HG03175 (cell line): Measurements from ENCODE around the gene METAP1.
"Not testable (repeated sequence)": the region's sequence is repeated elsewhere in the genome, so short reads cannot be mapped to it uniquely, and the experiment has no call there.

Experiments used
- ATAC-seq: cut with Tn5 transposase; IDR thresholded peaks from one replicate; pipeline ENCODE4 v1.9.1; 2021; ENCODE audit warnings: mild to moderate bottlenecking, moderate library complexity; ENCODE audit not compliant: unreplicated experiment

METAP1 gene

DNA sequence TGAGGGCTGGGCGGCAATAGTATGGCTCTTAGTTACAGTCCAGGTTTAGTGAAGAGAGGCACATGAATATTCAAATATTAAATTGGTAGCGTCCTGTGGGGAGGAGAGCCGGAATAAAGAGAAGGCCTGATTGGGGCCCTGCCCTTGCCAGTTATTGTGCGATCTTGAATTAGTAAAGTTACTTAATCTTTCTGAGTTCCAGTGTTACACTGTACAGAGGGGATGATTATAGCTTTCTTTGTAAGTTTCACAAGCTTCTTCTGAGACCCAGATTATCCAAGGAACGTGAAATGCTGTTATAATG, 1.2 kb downstream of the METAP1 start:
- ATAC-seq, result no peak

DNA sequence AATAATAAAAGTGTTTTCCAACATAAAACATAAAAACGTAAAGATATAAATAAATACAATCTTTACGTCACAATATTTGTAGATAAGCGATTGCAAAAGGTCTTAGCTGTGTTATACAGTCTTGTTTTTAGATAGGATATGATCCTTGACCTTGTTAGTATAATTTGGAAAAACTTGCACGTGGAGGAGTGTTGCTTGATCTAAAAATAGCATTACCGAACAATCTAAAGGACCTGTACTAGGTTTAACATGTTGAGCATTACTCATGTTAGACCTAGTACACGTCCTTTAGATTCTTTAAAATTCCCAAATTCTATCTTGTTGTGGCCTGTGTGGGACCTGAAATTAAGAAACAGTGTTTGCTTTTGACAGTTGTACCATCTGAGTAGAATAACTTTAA, 1.6 kb downstream of the METAP1 start:
- no peak for ATAC-seq

DNA sequence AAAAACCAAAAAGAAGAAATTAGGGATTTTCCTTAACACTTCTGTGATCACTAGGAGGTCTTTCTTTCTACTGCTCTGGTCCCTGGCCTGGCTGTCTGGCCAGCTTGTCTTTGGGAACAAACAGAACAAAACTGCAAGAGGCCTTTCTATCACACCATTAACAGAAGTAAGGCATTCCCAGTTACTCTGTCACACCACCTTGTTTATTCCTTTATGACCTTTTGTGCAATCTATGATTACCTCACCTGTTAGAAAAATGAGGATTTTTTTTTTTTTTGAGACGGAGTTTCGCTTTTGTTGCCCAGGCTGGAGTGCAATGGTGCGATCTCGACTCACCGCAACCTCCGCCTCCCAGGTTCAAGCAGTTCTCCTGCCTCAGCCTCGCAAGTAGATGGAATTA, 3.0 kb downstream of the METAP1 start:
- no peak for ATAC-seq

DNA sequence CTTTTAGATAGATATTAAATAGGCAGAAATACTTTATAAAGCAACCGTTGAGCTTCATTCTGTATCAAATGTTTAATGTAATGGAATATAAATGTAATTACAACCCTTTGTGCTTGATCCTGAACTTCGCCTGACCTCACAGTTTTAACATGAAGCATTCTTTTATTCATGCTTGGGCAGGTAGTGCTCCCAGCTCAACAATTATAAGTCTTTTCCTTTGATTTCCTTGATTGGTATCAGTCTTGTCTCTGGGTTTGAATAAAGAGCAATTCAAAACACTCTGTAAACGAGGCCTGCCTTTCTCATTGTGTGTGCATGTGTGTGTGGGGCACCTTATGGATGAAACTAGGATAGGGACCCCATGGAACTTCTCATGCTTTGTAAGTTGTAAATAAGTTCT, 6.8 kb downstream of the METAP1 start:
- no peak for ATAC-seq

DNA sequence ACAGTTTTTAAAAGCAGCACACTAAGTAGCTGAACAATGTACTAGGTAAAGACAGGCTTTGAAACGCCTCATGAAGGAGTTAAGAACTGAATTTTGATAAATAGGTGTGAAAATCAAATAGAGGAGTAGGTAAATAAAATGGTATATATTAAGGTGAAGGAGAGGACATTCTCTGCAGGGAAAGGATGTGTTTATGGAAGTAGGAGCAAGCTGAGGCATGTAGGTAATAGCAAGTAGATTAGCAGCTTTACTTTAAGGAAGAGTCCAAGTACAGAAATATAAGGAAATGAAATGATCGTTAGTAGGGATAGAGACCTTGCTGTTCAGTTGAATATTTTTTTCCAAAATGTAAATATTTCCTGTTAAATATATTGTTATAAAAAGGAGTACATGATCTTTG, 12.5 kb downstream of the METAP1 start:
- ATAC-seq, result no peak

DNA sequence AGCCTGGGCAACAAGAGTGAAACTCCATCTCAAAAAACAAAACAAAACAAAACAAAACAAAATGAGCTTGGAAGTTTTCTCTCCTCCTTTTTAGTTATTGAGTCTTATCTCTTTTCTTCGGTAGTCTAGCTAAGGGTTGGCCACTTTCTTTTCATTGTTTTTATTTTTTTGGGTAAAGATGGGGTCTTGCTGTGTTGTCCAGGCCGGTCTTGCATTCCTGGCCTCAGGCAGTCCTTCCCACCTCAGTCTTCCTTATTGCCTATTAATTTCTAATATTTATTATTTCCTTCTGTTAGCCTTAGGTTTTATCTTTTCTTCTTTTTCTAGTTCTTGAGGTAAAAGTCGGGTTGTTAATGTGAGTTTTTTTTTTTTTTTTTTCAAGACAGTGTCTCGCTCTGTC, 16.4 kb downstream of the METAP1 start:
- no peak for ATAC-seq

DNA sequence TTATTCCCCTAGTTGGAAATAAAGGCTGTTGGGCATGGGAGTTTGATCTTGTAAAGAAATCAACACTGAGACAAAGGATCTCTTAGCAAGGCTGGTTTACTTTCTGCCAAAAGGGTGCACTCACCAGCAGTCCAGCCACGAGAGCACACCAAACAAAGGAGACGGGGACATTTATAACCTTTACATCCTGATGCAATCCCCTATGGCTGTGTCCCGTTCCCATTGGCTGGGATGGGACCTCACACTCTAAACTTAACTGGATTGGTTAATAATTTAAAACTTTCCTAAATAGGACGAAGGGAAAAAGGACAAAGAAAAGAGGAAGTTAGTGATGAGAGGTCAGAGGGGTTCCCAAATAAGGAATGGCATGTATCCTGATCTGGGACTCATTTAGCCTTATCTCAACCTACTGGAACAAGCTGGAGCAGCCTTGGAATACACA, 17.9 kb downstream of the METAP1 start:
- ATAC-seq, result no peak

DNA sequence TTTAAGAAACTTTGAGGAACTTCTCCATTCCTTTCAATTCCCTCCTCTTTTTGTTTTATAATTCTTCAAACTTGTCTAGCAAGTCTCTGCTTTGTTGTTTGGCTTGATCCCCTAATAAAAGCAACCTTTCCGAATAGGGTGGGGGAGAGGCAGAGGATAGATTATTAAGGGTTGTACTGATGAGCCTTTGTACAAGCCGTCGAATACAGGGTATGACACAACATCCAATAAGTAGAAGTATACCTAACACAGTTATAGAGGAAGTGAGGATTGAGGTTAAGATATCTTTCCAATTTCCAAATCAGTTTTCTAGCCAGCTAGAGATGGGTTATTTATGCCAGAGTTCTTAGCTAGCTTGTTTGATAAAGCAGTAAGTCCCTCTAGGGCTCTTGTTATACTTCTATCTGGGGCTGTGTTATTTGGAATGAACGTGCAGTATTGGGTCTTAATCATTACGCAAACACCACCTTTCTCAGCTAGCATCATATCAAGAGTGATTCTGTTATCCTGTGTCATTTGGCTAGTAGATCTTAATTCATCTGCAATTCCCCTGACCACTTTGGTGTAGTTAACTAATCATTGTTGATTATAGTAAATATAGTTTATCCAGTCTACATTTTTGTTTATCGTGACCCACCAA, 18.5 kb downstream of the METAP1 start:
- no peak for ATAC-seq

DNA sequence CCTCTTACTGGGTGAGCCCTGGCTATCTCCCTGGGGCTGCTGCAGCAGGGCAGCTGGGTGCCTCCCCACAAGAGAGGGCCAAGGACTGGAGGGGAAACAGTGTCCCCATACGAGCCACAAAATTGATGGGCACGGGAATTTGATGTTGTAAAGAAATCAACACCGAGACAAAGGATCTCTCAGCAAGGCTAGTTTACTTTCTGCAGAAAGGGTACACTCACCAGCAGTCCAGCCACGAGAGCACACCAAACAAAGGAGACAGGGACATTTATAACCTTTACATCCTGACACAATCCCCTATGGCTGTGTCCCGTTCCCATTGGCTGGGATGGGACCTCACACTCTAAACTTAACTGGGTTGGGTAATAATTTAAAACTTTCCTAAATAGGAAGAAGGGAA, 25.9 kb downstream of the METAP1 start:
- no peak for ATAC-seq

DNA sequence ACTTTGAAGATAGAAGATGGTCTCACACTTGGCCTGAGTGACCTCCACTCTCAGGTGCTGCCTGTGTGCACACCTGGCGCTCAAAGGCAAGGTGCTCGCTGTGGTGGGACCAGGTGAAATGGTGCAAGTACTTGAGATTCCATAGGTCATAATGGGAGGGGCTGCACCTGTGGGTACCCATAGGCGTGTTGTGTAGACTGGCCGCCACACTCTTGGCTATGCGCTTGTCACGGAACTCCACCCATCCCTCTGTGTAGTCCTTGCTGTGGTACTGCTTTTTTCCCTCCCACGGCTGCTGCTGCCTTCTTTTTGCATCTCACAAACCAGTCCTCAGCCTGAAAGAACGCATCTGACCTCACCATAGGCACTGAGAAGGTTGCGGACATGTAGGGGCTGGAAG, 27.0 kb downstream of the METAP1 start:
- ATAC-seq, result no peak

DNA sequence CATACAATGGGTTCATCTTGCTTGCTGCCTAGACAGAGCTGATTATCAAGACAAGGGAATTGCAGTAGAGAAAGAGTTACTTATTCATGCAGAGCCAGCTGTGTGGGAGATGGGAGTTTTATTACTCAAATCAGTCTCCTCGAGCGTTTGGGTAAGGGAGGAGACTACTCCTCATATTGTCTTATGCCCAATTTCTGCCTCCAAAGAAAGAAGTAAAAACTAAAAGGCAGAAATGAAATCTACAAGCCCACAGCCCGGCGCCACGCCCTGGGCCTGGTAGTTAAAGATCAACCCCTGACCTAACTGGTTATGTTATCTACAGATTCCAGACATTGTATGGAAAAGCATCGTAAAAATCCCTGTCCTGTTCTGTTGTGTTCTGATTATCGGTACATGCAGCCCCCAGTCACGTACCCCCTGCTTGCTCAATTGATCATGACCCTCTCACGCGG, 28.3 kb downstream of the METAP1 start:
- not testable (repeated sequence) for ATAC-seq

DNA sequence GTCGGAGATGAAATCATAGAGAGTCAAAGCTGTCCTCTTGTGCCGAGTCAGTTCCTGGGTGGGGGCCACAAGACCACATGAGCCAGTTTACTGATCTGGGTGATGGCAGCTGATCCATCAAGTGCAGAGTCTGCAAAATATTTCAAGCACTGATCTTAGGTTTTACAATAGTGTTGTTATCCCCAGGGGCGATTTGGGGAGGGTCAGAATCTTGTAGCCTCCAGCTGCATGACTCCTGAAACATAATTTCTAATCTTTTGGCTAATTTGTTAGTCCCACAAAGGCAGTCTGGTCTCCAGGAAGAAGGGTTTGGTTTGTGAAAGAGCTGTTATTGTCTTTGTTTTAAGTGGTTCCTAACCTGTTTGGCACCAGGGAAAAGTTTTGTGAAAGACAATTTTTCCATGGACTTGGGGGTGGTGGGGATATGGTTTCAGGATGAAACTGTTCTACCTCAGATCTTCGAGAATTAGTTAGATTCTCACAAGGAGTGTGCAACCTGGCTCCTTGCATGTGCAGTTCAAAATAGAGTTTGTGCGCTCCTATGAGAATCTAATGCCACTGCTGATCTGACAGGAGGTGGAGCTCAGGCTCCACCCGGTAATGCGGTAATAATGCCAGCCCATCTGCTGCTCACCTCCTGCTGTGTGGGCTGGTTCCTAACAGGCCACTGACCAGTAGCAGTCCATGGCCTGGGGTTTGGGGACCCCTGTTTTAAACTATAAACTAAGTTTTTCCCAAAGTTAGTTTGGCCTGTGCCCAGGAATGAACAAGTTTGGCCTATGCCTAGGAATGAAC, 29.2 kb downstream of the METAP1 start:
- ATAC-seq, result no peak

DNA sequence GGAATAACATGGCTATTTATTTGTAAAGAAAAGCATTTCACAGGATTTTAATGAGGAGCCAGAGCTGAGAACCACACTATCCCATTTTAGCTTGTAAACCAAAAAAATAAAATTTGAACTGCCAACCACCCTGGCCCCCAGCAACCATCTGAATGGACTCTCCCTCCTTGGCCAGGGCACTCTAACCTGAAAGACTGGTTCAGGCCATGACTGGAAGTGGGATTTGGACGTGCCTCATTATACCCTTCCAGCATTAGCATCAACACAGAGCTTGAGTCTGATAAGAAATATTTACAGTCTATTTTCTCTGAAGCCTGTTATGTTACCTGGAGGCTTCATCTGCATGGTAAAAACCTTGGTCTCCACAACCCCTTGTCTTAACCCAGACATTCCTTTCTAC, 30.0 kb downstream of the METAP1 start:
- no peak for ATAC-seq

DNA sequence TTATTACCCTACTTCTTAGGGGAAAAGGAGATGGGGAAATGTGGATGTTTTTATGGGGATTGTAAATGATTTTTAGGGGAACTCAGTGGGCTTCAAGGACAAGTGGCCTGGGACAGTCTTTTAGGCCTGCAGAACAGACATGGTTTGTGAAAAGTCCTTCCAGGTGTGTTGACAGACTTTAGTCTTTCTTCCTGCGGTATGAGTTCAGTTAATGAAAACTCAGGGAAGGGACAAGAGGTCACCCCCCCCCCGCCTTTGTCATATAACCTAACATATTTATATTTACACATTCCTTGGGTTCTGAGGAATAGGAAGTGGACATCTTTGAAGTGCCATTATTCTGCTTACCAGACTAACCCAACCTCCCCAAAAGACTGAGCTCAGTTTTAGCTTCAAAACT, 31.8 kb downstream of the METAP1 start:
- no peak for ATAC-seq

DNA sequence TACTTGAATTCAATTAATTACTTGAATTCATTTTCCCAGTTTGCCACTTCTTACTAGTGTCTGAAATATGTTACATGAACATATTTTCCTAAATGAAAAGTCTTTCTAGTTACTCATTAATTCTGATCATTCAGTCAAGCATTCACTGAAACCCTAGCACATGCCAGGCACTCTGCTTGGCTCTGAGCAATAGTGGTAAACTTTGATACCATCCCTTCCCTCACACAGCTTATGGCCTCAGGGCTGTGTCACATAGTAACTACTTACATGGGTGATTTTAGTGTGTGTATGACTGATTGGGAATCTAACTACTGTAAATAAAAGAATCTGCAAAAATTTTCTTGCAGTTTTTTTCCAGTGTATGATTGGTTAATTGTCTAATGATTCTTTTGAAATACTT, 32.7 kb downstream of the METAP1 start:
- peak; percentile 44 for ATAC-seq

DNA sequence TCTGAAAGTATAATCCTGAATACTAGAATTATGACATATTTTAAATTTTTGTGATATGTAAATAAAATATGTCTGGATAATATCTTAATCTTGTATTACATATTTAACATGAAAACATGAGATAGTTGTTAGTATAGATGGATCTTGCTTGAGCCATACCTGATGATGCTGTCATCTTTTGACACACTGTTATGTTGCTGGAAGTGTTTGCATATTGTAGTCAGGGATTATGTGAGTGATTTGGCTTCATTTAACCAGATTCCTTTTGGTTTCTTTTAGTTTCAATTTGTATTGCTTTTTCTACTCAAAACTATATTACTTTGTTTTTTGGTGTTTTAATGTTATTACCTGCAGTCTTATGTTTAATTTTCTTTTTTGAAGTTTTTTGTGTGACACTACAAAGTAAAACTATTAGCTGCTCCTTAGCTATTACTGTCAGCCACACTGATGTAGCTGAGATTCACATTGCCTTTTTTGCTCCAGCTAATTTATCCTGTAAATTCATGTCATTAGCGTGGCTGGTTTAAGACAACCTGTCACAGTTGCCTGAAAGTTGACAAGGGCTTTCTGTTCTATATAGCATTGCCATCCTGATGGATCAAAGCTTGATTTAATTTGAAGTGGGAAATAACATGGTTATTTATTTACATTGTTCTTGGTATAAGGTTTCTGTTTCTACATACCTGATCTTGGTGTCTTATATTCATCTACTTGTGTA, 33.7 kb downstream of the METAP1 start:
- peak; percentile 59 for ATAC-seq

DNA sequence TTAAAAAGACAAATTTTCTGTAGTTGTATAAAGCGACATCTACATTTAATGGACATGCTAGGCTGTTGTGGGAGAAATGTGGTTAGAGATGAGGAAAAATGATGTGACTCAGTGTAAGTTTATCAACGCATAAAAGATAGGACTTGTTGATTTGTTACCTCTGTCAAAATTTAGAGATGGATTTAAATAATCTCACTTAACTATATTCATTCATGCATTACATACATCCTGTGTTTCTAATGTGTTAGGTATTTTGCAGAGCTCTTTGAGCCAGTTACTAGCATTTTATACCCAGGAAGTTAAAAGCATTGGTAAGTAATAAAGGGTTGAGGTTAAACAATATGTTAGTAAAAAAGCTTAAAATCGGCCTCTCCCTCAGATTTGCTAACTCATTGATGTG, 34.3 kb downstream of the METAP1 start:
- peak; percentile 36 for ATAC-seq

DNA sequence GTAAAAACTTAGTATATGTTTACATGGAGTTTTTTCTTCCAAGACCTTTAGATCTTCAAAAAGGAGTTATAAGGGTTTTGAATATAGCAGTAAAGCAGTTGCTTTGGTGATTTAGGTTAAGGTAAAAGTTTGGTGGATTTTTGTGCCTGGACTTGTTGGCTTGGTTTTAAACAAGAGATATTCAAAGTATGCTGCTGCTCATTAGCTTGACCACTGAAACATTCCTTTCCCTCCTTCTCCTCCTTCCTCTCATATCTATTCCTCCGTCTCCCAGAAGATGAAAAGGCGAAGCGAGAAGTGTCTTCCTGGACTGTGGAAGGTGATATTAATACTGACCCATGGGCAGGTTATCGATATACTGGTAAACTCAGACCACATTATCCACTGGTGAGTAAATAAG, 38.4 kb downstream of the METAP1 start:
- ATAC-seq, result no peak

DNA sequence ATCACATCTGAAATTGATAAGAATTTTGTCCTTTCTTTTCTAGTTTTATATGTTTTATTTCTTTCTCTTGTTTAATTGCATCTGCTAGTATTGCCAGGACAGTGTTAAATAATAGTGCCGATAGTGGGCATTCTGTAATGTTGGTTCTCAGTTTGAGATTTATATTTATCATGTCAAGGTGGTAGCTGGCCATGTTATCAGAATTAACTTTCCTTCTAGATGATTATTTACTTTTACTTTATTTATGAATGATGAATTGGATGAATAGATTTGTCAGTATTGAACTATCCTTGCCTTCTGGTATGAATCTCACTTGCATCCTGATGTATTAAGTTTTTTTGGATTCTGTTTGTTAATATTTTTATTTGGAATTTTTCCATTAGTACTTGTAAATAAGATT, 42.7 kb downstream of the METAP1 start:
- ATAC-seq, result no peak

DNA sequence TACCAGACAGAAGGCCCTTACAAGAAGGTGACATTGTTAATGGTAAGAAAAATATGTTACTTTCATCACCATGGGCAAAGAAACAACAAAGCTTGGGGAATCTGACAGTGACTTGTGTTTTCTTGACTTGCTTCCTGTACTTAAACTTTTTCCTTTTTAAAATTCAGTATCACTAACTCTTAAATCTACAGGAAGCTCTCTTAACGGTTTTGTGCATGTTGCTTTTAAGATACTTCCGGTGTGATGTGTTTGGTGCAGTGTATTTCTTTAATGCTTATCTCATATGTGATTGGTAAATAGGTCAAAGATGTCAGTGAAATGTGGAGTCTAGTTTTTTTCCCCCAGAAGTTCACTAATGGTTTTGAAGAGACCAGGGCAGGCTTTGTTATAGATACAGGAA, 47.8 kb downstream of the METAP1 start:
- no peak for ATAC-seq

DNA sequence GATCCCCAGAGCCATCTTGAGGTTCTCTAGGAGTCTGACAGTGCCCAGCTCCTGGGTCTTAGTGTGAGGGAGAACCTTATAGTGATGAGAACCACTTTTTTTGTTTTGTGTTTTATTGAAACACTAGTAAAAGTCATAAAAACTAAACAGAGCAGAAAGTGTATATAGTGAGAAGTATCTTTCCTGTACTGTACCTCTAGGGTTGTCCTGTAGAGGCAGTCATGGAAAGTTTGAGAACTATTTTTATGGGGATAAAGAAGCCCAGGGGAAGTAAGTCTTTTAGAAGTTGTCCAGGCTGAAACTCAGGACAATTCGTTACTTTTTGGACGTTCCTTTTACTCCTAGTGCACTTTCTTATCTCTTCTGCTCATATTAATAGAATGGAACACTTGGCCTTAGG, 52.2 kb downstream of the METAP1 start:
- ATAC-seq, result no peak

DNA sequence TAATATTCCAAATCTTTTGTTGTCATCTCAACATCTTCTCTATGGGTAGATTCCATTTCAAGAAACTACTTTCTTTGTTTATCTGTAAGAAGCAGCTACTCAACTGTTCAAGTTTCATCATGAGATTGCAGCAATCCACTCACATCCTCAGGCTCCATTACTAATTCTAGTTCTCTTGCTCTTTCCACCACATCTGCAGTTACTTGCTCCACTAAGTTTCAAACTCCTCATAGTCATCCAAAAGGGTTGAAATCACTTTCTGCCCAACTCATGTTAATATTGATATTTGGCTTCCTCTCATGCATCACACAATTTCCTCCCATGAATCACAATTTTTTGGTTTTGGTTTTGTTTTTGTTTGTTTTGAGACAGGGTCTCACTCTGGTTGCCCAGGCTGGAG, 57.4 kb downstream of the METAP1 start:
- no peak for ATAC-seq
